Daoy (cell line): ENCODE results near the gene THUMPD3. TPM values are rescaled to one million over a fixed set of nuclear protein-coding genes. Genes with fewer than 3 reads are reported as not detected.

Experiments used
- DNase-seq: peaks from one replicate; pipeline ENCODE4 v3.0.0-alpha.2; 2015; ENCODE audit warnings: low read depth
- total RNA-seq: library from RNA; depleted of rRNA; stranded (reverse); fragments of >200 nt; shearing (Covaris generic); gene quantifications from 2 replicates; pipeline ENCODE4 v1.2.3, GENCODE V29; 2014

Gene THUMPD3
- total RNA-seq, 1 experiment from 2014 or later = 67.9 TPM

DNA sequence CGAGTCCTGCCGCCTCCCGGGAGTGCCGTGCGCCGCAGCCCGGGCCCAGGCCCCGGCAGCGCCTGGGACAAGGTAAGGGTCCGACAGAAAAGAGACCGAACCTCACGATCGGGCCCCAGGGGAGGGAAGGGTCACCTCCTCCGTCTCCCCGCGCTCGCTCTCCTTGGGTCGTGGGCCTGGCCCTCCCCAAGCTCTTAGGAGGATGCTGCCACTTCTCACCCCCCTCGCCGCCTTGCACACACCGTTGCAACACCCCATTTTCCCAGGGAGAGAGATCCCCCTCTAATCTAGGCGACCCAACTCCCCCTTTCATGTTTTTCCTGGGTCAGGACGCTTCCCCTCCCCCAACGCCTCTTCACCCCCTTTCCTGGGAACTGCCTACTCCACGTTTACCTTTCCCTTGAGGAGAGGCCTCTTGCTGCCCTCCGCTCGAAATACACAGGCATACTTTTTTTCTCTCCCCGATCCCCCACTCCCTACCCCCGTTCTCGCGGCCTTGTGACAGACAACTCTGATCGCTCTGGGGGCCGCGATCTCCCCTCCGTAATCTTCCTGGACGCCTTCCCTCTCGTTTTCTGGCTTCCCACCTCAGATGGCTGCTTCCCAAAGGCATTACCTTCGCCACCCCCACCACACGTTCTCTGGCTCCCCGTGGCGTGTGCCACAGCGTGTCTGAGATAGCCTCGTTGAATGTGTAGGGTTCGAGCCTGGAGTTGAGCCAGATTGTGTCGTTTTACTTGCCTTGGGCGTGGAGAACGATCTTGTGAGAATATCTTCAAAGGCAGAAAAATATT is 35.2 kb downstream of the THUMPD3 start:
- DNase-seq = peak; percentile 47

DNA sequence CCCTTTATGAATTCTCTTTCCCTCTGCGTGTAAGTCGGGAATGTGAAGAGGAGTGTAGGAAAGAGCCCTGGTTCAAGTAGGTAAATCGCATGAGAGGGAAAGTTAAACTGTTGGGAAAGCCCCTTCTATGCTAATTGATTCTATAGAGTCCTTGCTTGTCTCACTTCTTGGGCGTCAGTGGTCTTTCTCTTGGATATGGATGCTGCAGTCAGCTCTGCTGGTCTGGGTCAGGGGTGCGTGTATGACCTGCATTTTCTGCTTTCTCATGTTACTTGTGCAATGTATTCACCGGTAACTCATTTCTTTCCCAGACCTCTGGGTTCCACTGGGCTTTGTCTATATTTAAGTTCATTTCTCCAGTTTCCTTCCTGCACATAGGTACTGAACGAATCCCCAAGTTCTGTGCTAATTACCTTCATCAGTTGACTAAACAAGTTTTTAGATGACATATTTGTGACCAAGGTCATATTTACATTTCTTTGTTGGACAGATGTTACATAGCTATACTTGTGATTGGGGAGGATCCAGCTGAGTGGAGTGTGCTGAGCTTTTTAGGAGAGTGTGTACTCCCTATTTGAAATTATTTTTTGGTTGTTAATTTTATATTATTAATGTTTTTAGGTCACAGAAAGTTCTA is 36.0 kb downstream of the THUMPD3 start:
- peak; percentile 50 for DNase-seq

DNA sequence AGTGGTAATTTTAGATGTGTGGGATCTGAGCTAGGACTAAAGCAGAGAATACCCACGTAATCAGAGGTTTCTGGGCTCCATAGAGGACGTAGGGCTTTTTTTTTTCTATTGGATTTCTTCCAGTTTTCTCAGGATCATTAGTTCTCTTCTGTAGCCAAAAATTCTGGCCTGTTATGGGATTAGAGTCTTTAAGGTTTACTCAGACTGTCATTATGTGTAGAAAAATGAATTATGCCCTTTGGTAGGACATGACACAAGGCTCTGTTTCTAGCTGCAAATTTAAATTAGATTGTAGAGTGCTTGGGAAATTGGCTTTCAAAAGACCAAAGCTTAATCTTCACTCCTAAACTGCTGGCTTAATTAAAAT is 36.5 kb downstream of the THUMPD3 start:
- no peak for DNase-seq

DNA sequence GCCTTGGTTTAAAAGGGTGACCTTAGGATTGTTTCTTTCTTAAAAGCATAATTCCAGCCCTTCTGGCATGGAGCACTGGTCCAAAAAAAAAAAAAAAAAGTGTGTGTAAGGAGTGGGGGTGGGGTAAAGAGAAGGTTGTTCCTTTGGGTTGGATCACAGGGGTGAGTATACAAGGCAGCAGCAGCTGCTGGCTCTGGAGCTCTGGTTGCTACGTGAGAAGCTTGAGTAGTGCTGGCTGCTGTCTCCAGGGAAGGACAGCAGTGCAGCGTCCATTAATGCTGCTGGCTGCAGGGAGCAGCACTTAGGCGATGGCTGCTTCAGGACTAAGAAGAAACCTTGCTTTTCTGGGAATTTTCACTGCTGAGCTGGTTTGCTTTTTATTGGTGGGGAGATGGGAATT is 36.9 kb downstream of the THUMPD3 start:
- DNase-seq = peak; percentile 75

DNA sequence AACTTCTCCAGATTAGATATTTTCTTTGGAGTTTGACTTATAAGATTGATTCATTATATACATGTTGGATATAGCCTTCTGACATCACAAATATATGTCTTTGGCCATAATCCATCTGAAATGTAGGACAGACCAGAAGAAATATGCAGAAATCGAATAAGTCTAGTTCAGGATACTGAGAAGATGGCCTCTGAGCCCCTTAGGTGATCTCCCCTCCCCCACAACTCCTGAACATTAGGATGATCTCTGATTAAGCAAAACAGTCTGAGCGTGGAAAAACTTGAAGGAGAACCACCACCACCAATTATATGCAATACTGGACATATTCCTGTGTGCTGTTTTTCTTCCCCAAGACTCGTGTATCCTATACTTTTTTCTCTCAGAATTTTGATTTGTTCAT is 37.8 kb downstream of the THUMPD3 start:
- DNase-seq = no peak

DNA sequence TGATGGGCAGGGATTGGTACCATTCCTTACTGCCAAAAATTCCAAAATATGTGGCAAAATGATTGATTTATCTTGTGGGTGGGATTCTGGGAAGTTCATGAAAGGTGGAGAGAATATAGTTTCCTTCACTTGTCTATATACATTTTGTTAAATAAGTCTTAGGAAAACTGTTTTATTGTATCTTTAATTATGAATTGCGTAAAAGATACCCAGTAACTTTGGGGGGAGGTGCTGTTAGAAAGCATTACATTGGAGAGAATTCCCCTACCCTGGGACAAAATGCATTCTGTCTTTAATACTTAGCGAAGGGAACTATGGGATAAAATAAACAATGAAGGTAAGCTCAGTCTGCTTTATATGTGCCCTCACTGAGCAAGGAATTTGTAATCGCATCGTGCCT is 39.1 kb downstream of the THUMPD3 start:
- no peak for DNase-seq

DNA sequence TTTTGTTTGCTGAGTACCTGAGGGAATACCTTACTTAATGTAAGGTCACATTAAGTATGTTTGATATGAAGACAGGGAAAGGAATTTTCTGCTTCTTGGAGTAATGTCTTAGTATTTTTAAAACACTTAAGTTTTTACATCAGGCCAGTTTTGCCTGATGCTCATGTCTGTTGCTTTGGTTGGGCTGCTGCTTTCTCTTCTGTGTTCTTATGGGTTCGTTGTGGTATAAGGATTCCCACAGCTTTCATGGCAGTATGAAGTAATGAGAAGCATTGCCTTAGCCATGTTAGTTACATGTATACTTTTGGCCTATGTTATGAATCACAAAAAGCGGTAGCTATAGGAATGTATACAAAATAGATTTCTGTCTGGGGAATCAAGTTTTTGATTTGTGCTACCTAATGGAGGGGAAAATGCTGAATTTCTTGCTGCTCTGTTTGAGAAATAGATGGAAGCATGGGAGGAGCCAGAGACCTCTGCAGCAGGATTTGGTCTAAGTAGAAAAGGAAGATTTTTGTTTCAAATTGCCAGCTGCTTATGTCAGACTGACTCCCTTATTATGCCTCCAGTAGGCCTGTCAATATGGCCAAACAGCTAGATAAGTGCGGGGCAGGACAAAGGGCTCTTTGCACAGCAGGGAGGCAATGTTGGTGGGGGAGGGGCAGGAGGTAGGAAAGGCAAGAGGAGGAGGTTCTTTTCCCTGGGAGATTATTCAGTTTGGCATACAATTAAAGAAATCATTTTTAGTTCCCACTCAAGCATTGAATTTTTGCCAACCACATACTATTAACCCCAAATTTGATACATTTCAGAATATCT is 39.8 kb downstream of the THUMPD3 start:
- peak; percentile 32 for DNase-seq

DNA sequence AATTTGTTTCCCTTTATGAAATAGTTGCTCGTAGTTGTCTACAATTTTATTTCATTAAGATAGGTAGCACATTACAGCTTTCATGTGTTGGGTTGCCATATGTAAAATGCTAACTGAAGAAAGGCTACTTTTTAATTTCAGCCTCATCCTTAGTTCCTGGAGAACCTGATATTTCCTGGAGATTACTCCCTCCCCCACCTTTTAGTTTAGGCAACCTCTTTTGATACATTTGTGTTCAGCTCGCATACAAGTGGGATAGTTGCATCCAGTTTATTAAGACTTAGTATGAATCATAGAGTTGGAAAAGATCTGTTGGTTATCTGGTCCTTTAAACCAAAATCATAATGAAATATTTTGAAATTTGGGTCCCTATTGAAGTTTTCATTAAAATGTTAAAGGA is 40.6 kb downstream of the THUMPD3 start:
- DNase-seq = no peak

DNA sequence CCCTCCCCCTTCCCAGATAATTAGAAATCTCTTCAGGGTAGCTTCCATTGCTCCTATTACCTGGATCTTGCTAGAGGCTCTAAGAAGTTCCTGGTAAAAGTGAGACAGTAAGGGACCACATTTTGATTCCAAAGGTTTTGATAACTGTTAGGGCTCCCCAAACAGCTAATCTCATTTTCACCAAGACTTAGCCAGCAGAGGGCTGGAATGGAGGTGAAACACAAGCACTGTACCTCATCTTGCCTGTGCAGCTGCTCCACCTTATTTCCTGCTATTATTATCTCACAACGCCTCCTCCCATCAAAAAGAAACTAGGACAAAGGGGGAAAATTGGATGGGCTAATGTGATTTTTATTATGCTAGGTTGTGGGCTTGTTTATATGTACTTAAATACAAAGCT is 41.8 kb downstream of the THUMPD3 start:
- no peak for DNase-seq

DNA sequence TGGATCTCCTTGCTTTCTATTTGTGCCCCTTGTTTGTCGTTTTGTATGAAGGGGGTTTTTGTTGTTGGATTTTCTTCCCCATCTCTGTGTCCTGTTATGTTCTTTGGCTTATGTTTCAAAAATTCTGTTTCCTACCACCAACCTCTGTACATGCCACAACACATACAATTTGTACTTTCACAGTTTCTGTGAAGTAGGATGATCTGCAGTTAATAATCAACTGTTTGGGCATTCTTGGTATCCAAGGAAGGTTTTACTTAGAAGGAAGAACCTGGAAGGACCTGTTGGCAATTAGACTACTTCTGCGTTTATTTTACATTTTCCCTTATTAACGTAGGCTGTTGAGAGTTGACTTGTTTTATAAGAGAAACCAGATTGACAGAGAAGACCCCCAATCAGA is 42.9 kb downstream of the THUMPD3 start:
- no peak for DNase-seq

DNA sequence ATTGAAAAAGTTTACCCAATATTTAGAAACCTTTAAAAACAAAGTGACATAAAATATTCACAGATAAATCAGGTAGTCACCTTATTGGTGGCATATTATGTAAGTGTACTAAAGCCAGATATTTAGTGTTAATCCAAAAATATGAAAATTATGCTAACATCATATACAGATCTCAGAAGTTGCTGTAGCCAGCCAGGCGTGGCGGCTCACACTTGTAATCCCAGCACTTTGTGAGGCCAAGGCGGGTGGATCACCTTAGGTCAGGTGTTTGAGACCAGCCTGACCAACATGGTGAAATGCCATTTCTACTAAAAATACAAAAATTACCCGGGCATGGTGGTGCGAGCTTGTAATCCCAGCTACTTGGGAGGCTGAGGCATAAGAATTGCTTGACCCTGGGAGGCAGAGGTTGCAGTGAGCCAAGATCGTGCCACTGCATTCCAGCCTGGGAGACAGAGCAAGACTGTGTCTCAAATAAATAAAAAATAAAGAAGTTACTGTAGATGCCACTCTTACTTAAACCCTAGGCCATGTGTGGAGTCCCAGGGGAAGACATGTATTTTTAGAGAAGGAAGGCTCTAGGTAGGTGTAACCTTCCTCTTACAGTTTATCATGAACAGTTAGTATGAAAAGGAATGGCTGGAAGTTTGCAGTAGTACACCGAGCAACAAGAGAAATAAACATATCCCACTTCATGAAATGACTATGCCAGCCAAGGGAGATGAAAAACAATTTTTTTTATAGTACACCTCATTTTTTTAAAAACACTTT is 44.2 kb downstream of the THUMPD3 start:
- no peak for DNase-seq

DNA sequence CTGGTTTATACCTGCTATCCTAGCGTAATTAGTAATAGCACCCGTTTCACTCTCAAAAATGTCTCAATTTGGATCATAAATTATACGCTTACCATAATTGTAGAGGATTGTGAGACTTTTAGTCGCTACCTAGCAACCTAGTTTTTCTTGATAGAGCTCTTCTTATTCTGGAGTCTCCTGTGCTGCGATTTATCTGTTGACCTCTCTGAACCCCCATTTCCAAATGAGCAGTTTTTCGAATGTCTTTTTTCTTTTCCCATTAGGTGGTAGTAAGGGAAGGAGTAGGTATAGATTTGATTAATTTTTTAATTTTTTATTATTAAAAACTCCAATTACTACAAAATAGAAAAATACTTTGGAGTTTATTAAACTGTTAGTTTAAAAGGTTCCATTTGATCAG is 45.2 kb downstream of the THUMPD3 start:
- no peak for DNase-seq

DNA sequence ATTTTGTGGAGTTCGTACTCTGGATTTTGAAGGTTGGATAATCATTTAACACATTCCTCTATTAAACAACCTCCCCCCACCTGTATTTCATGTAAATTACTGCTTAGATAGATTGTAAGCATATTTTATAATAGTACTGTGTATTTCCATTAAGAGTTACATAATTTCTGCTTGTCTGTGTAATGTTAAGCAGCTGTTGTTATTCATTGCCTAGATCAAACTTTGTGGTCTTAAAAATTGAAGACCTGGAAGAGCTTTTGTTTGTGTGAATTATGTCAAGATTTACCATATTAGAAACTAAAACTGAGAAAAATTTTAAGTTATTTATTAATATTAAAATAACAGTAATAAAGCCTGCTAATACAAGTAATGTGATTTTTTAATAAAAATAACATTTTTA is 45.7 kb downstream of the THUMPD3 start:
- DNase-seq = no peak

DNA sequence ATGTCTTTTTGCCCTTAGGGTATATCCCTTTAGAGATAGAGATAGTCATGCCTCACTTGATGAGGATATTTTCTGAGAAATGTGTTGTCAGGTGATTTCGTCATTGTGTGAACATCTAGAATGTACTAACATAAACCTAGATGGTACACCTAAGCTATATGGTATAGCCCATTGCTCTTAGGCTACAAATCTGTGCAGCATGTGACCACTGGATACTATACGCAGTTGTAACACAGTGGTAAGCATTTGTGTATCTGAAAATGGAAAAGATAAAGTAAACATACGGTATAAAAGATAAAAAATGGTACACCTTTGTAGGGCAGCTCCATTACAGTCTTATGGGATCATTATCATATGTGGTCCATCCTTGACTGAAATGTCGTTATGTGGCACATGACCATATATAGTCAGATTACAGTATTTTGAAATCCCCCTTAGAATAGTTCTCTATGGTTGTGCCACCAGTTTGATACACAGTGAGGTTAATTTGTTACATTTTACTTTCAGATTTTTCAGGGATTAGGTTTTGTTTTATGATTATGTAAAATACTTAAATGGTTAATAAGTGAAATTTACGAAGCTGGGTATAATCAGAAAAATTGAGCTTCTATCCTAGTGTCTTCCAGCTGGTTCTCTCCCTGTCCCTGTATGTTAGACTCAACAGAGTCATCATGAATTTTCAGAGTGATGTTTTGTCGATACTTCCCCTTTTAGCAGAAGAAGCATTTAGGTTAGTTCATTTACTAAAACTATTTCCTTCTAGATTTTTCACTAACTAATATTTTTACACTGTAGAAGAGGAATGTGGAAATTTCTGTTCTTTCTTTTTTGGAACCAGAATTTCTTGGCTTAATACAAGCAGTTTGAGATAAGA is 47.4 kb downstream of the THUMPD3 start:
- DNase-seq = no peak

DNA sequence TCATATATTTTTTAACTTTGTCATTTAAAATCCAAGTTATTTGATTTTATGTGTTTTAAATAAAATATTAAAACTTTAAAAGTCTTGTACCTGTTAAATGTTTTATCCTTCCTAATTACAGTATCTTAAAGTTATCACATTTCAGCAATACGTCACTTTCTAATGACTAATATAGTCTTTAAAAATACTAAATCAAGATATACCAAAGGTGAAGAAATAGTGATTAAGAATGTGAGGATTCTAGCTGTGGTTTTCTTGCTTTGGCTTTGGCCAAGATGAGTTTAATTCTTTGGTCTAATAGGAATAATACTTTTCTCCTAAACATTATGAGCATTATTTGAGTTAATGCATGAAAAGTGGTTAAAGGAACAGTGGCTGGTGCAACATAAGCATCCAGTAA is 48.4 kb downstream of the THUMPD3 start:
- no peak for DNase-seq

DNA sequence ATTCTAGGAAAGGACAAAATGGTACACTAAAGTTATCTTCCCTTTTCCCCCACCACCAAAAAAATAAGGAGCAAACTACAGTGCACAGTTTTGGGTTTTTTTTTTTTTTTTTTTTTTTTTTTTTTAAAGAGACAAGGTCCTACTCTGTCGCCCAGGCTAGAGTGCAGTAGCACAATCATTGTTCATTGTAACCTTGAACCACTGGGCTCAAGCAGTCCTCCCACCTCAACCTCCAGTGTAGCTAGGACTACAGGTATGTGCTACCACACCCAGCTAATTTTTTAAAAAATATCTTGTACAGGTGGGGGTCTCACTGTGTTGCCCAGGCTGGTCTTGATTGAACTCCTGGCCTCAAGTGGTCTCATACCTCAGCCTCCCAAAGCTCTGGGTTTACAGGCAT is 49.4 kb downstream of the THUMPD3 start:
- DNase-seq = no peak

DNA sequence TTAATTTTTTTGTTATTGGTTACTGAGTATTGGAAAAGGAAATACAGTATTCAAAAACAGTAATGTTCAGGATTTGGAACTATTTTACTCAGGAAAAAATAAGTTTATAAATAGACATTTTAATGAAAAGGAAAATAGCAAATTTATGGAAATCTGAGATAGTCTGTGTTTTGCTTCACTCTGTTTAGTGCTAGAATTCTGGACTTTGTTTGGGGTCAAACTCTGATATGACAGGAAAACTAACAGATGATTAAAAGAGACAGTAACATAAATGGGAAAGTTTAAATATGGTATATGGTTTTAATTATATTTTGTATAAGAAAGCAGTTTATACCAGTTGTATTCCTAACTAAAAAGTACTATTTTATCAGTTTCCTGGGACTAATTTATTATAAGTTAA is 52.0 kb downstream of the THUMPD3 start:
- DNase-seq = no peak

DNA sequence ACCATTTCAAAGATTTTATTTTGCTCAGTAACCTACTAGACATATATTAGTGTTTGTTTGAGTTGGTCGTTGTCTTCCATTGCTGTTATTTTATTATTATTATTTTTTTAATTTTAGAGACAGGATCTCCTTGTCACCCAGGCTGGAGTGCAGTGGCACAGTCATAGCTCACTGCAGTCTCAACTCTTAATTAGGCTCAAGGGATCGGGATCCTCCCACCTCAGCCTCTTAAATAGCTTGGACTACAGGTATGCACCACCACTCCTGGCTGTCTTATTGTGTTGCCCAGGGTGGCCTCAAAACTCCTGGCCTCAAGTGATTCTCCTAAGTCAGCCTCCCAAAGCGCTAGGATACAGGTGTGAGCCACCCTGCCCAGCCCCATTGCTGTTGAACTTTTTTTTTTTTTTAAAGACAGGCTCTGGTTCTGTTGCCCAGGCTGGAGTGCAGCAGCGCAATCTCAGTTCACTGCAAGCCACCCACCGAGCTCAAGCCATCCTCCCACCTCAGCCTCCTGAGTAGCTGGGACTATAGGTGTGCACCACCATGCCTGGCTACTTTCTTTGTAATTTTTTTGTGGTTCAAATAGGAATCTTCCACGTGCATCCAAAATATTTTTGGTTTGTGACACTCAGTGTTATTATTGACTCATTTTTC is 52.8 kb downstream of the THUMPD3 start:
- no peak for DNase-seq

DNA sequence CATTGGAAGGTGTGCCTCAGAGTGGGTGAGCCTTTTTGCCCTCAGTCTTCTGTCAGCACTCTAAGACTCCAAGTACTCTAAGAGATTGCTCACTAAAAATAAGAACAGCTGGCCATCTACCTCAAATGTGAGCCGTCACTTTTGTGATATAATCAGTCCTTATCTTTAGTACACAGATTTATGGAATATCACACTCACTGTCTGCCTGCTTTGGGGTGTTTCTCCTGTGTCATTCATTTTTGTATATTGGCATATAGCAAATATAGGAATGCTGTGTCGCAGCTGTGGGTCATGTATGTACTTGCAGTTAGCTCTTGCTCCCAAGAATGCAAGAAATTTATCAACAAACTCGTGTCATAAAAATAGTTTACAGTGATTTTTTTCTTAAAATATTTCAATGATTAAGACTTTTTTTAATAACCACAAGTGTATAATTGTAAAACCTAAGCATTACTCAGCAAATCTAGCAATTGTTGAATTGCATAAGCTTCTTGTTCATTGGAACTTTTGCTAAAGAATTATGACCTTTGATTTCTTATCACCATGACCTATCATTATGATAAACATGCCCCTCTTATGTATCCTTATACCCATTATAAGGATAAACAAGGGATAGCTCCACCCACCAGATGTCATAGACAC is 53.4 kb downstream of the THUMPD3 start:
- DNase-seq = no peak
